Keratinocyte (primary cell): ENCODE measurements around the gene DIPK1B.

Experiments
- CTCF ChIP-seq, 3 experiments: IDR thresholded peaks in 1 of 3; conservative IDR thresholded peaks in 1 of 3; optimal IDR thresholded peaks in 1 of 3; 2 replicates in 2 of 3; 3 replicates in 1 of 3; pipeline versions ENCODE3 to v1.5.1; 2011; ENCODE audit warnings: low read length in 3 of 3, mild to moderate bottlenecking in 3 of 3, moderate library complexity in 2 of 3, control low read depth in 1 of 3, inconsistent platforms in 1 of 3; ENCODE audit not compliant: insufficient read depth in 2 of 3; ENCODE audit errors: extremely low read depth in 1 of 3
- EZH2 ChIP-seq: IDR thresholded peaks from one replicate; pipeline ENCODE4 v1.6.1; 2012; ENCODE audit warnings: inconsistent platforms, mild to moderate bottlenecking, low read length, moderate library complexity

- TF ChIP-seq CTCF (optimal IDR thresholded peaks at IDR 0.05 in 1 of 3, IDR thresholded peaks at IDR 0.05 in 1 of 3, conservative IDR thresholded peaks at IDR 0.05 in 1 of 3; ENCODE audit: extremely low read depth in 1 of 3, insufficient read depth in 2 of 3, low read length in 3 of 3) (no peak), EZH2 (no peak)
These were observed 22.1 kb upstream of the DIPK1B start for GRCh38 chr9:136690104-136690805.
